Caco-2 (cell line): ENCODE results near the gene MEGF6. TPM values are rescaled to one million over a fixed set of nuclear protein-coding genes. Genes with fewer than 3 reads are reported as not detected.

ENCODE experiments used
- BruUV-seq: library from RNA; stranded (reverse); fragments of 400-500 nt; replicated peaks from 2 replicates; lab custom pipeline; 2021; lab: Mats Ljungman, UMichigan
- CTCF ChIA-PET: fragments of 300-600 bp; sonication (Branson Sonifier 250); formaldehyde crosslinking; loops from one replicate; lab custom pipeline; 2022; ENCODE audit warnings: antibody characterized with exemption; lab: Charles Lee
- POLR2A ChIA-PET: fragments of 300-600 bp; sonication (Branson Sonifier 250); formaldehyde crosslinking; loops from one replicate; lab custom pipeline; 2022; ENCODE audit warnings: antibody characterized with exemption; lab: Charles Lee
- DNase-seq, 2 experiments: peaks; one replicate each; pipeline versions ENCODE4 v3.0.0 to v3.0.0-alpha.2; 2020 to 2022
- H3K27me3 ChIP-seq: replicated peaks from 2 replicates; pipeline ENCODE4 v1.6.0; 2011; ENCODE audit warnings: low read length; ENCODE audit not compliant: control insufficient read depth, insufficient read depth
- H3K36me3 ChIP-seq: 2 replicates; pipeline ENCODE4 v1.5.1; 2011; ENCODE audit warnings: low read length; ENCODE audit not compliant: control insufficient read depth, insufficient read depth
- H3K4me1 ChIP-seq: fragments of 250-450 bp; sonication (Bioruptor Pico); 2 replicates; pipeline ENCODE4 v1.5.1; 2020; ENCODE audit warnings: mild to moderate bottlenecking
- H3K4me3 ChIP-seq: 2 replicates; pipeline ENCODE4 v1.5.1; 2011; ENCODE audit warnings: low read depth, mild to moderate bottlenecking, control low read depth, low read length
- H3K9me3 ChIP-seq: fragments of 250-450 bp; sonication (Bioruptor Pico); 2 replicates; pipeline ENCODE4 v1.5.1; 2020; ENCODE audit warnings: mild to moderate bottlenecking, moderate library complexity
- H3K27ac Mint-ChIP-seq: one replicate; pipeline ENCODE4 v1.8.0; 2022; ENCODE audit warnings: mixed read lengths; ENCODE audit not compliant: unreplicated experiment
- H3K27me3 Mint-ChIP-seq: one replicate; pipeline ENCODE4 v1.8.0; 2022; ENCODE audit warnings: mixed read lengths; ENCODE audit not compliant: insufficient read depth, unreplicated experiment
- H3K36me3 Mint-ChIP-seq: one replicate; pipeline ENCODE4 v1.8.0; 2022; ENCODE audit warnings: mild to moderate bottlenecking, mixed read lengths; ENCODE audit not compliant: insufficient read depth, unreplicated experiment
- H3K4me1 Mint-ChIP-seq: one replicate; pipeline ENCODE4 v1.8.0; 2022; ENCODE audit warnings: low read depth, mixed read lengths; ENCODE audit not compliant: unreplicated experiment
- H3K4me3 Mint-ChIP-seq: one replicate; pipeline ENCODE4 v1.8.0; 2022; ENCODE audit warnings: mild to moderate bottlenecking, moderate library complexity, mixed read lengths; ENCODE audit not compliant: unreplicated experiment
- H3K9me3 Mint-ChIP-seq: one replicate; pipeline ENCODE4 v1.8.0; 2022; ENCODE audit warnings: mixed read lengths; ENCODE audit not compliant: unreplicated experiment
- intact Hi-C: fragments of 100-400 bp; cut with micrococcal nuclease; formaldehyde crosslinking; loops from one replicate; pipeline ENCODE4 v1.10.0; 2022; ENCODE audit not compliant: unreplicated experiment
- total RNA-seq: library from RNA; stranded (reverse); gene quantifications from 2 replicates; pipeline ENCODE4 v1.2.3, GENCODE V29; 2022
- TF ChIP-seq, protein P1 (sequence below), 2 experiments: fragments of 200-600 bp in 1 of 2; IDR thresholded peaks; 1 replicate in 1 of 2; 2 replicates in 1 of 2; pipeline versions ENCODE4 v1.5.1 to v1.8.0; 2011 to 2022; ENCODE audit warnings: antibody characterized with exemption in 1 of 2, control low read depth in 1 of 2, inconsistent platforms in 1 of 2, low read depth in 1 of 2, low read length in 1 of 2, mild to moderate bottlenecking in 1 of 2, moderate library complexity in 1 of 2; ENCODE audit not compliant: insufficient read depth in 1 of 2, severe bottlenecking in 1 of 2, unreplicated experiment in 1 of 2

MEGF6 gene
- total RNA-seq, 1 experiment from 2014 or later: 13.3 TPM

GRCh38 chr1:3465091-3465934, 146.0 kb downstream of the MEGF6 start:
- peaks cover 34% of the 10 kb centered on the region for H3K36me3 Mint-ChIP-seq
- no peaks in the 10 kb centered on the region for H3K9me3 Mint-ChIP-seq
- H3K9me3 ChIP-seq: no peaks in the 10 kb centered on the region
- H3K27me3 Mint-ChIP-seq: no peaks in the 10 kb centered on the region
- peaks cover 11% of the 10 kb centered on the region for H3K4me1 Mint-ChIP-seq
- BruUV-seq: no TSS peak
- peaks cover 1% of the 10 kb centered on the region; the same call in 1 of the 2 replicates for H3K36me3 ChIP-seq
- H3K27ac Mint-ChIP-seq: no peak overlapping the region
- no peaks in the 10 kb centered on the region for H3K27me3 ChIP-seq
- peaks cover 14% of the 10 kb centered on the region for H3K4me1 ChIP-seq
- H3K4me3 ChIP-seq: no peak overlapping the region
- POLR2A ChIA-PET: no interaction called here
- intact Hi-C loops: no loop called here
- peak in 1 of 2 experiments; percentile 23 for DNase-seq
- H3K4me3 Mint-ChIP-seq: no peak overlapping the region
- TF ChIP-seq, protein P1, sequence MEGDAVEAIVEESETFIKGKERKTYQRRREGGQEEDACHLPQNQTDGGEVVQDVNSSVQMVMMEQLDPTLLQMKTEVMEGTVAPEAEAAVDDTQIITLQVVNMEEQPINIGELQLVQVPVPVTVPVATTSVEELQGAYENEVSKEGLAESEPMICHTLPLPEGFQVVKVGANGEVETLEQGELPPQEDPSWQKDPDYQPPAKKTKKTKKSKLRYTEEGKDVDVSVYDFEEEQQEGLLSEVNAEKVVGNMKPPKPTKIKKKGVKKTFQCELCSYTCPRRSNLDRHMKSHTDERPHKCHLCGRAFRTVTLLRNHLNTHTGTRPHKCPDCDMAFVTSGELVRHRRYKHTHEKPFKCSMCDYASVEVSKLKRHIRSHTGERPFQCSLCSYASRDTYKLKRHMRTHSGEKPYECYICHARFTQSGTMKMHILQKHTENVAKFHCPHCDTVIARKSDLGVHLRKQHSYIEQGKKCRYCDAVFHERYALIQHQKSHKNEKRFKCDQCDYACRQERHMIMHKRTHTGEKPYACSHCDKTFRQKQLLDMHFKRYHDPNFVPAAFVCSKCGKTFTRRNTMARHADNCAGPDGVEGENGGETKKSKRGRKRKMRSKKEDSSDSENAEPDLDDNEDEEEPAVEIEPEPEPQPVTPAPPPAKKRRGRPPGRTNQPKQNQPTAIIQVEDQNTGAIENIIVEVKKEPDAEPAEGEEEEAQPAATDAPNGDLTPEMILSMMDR (IDR thresholded peaks at IDR 0.05; ENCODE audit: insufficient read depth in 1 of 2, low read depth in 1 of 2, low read length in 1 of 2, severe bottlenecking in 1 of 2, unreplicated experiment in 1 of 2): no peak
- CTCF ChIA-PET: no interaction called here

GRCh38 chr1:3464649-3465025, 146.7 kb downstream of the MEGF6 start:
- no TSS peak for BruUV-seq
- intact Hi-C loops: no loop called here
- CTCF ChIA-PET: no interaction called here
- no peaks in the 10 kb centered on the region for H3K9me3 ChIP-seq
- H3K36me3 Mint-ChIP-seq: peaks cover 38% of the 10 kb centered on the region
- POLR2A ChIA-PET: no interaction called here
- H3K4me3 Mint-ChIP-seq: no peak overlapping the region
- H3K4me1 Mint-ChIP-seq: peaks cover 14% of the 10 kb centered on the region
- DNase-seq: no peak
- no peak overlapping the region for H3K4me3 ChIP-seq
- no peaks in the 10 kb centered on the region for H3K27me3 Mint-ChIP-seq
- TF ChIP-seq, protein P1 (IDR thresholded peaks at IDR 0.05; ENCODE audit: insufficient read depth in 1 of 2, low read depth in 1 of 2, low read length in 1 of 2, severe bottlenecking in 1 of 2, unreplicated experiment in 1 of 2): no peak
- peaks cover 1% of the 10 kb centered on the region; the same call in 1 of the 2 replicates for H3K36me3 ChIP-seq
- no peaks in the 10 kb centered on the region for H3K9me3 Mint-ChIP-seq
- peaks cover 20% of the 10 kb centered on the region for H3K4me1 ChIP-seq
- no peaks in the 10 kb centered on the region for H3K27me3 ChIP-seq
- H3K27ac Mint-ChIP-seq: no peak overlapping the region

GRCh38 chr1:3463891-3464648, 147.2 kb downstream of the MEGF6 start:
- H3K4me3 Mint-ChIP-seq: no peak overlapping the region
- no peaks in the 10 kb centered on the region for H3K27me3 Mint-ChIP-seq
- DNase-seq: peak in 1 of 2 experiments; percentile 20
- Histone ChIP-seq H3K4me3 (no peak overlapping the region), H3K9me3 (no peaks in the 10 kb centered on the region), H3K36me3 (peaks cover 1% of the 10 kb centered on the region; the same call in 1 of the 2 replicates), H3K4me1 (peaks cover 26% of the 10 kb centered on the region), H3K27me3 (no peaks in the 10 kb centered on the region)
- CTCF ChIA-PET: interaction anchor here (1.5 kb wide), 1 partner anchor 11 kb away, joined by 5 read pairs; no protein-coding TSS in a partner anchor
- TF ChIP-seq, protein P1 (IDR thresholded peaks at IDR 0.05; ENCODE audit: insufficient read depth in 1 of 2, low read depth in 1 of 2, low read length in 1 of 2, severe bottlenecking in 1 of 2, unreplicated experiment in 1 of 2): no peak
- intact Hi-C loops: no loop called here
- H3K36me3 Mint-ChIP-seq: peaks cover 43% of the 10 kb centered on the region
- H3K27ac Mint-ChIP-seq: no peak overlapping the region
- BruUV-seq: no TSS peak
- no peaks in the 10 kb centered on the region for H3K9me3 Mint-ChIP-seq
- POLR2A ChIA-PET: no interaction called here
- peaks cover 18% of the 10 kb centered on the region for H3K4me1 Mint-ChIP-seq
